HCT116 (cell line): ENCODE measurements around the gene XPNPEP2. TPM values are rescaled to one million over a fixed set of nuclear protein-coding genes. Genes with fewer than 3 reads are reported as not detected.

Experiments used
- ATAC-seq: fragments of 200-7000 bp; cut with Tn5 transposase; 2 replicates; pipeline ENCODE4 v1.9.1; 2020; ENCODE audit warnings: mild to moderate bottlenecking, moderate library complexity
- BruUV-seq: library from RNA; stranded (reverse); fragments of 400-500 nt; replicated peaks from 2 replicates; lab custom pipeline; 2021; lab: Mats Ljungman, UMichigan
- CTCF ChIA-PET: fragments of 300-600 bp; sonication (Branson Sonifier 250); formaldehyde crosslinking; loops from one replicate; lab custom pipeline; 2021; ENCODE audit warnings: antibody characterized with exemption; lab: Charles Lee
- POLR2A ChIA-PET: fragments of 300-600, 350-600 bp; sonication (Branson Sonifier 250); formaldehyde crosslinking; loops from one replicate; lab custom pipeline; 2021; ENCODE audit warnings: antibody characterized with exemption; lab: Charles Lee
- RAD21 ChIA-PET, 2 experiments: fragments of 300-600 bp; sonication (Branson Sonifier 250); formaldehyde crosslinking; loops; one replicate each; lab custom pipeline; 2023; ENCODE audit warnings: low total read pairs in 2 of 2; ENCODE audit not compliant: uncharacterized antibody in 2 of 2, unreplicated experiment in 2 of 2, low non-redundant PET in 1 of 2; lab: Charles Lee
- DNase-seq: peaks from one replicate; pipeline ENCODE4 v3.0.0-alpha.2; 2010; ENCODE audit warnings: low read depth, low spot score
- H2AFZ ChIP-seq: fragments of 200-600 bp; shearing (Covaris generic), sonication (generic); 2 replicates; pipeline ENCODE4 v1.6.1; 2017; ENCODE audit warnings: low read depth, mixed run types, mixed read lengths, antibody characterized with exemption, low read length; ENCODE audit not compliant: poor library complexity, severe bottlenecking
- H3K27ac ChIP-seq: 2 replicates; pipeline ENCODE4 v1.5.1; 2012; ENCODE audit warnings: low read depth, low read length
- H3K27me3 ChIP-seq: fragments of 200-600 bp; sonication (generic); 2 replicates; pipeline ENCODE4 v1.6.1; 2016; ENCODE audit warnings: mixed run types, low read length, mixed read lengths; ENCODE audit not compliant: insufficient read depth
- H3K36me3 ChIP-seq, 2 experiments: fragments of 200-500 bp in 1 of 2; fragments of 200-600 bp in 1 of 2; sonication (Bioruptor generic) in 1 of 2; sonication (generic) in 1 of 2; 2 replicates each; pipeline versions ENCODE4 v1.5.1 to v1.6.1; 2014 to 2016; ENCODE audit warnings: low read length in 2 of 2, inconsistent platforms in 1 of 2, mixed read lengths in 1 of 2, mixed run types in 1 of 2; ENCODE audit not compliant: insufficient read depth in 2 of 2, control insufficient read depth in 1 of 2
- H3K4me1 ChIP-seq, 2 experiments: fragments of 200-600 bp in 1 of 2; sonication (generic) in 1 of 2; 2 replicates each; pipeline versions ENCODE4 v1.5.1 to v1.6.1; 2012 to 2017; ENCODE audit warnings: low read length in 2 of 2, inconsistent platforms in 1 of 2, mild to moderate bottlenecking in 1 of 2, mixed read lengths in 1 of 2, mixed run types in 1 of 2, moderate library complexity in 1 of 2; ENCODE audit not compliant: insufficient read depth in 2 of 2, control insufficient read depth in 1 of 2
- H3K4me2 ChIP-seq: fragments of 200-600 bp; sonication (generic); 2 replicates; pipeline ENCODE4 v1.6.1; 2017; ENCODE audit warnings: mixed run types, low read length, mixed read lengths
- H3K4me3 ChIP-seq, 2 experiments: fragments of 200-600 bp in 1 of 2; sonication (generic) in 1 of 2; replicated peaks in 1 of 2; 2 replicates each; pipeline ENCODE4 v1.5.1; 2011 to 2016; ENCODE audit warnings: low read length in 2 of 2, control low read depth in 1 of 2, low read depth in 1 of 2, mild to moderate bottlenecking in 1 of 2, mixed read lengths in 1 of 2, mixed run types in 1 of 2
- H3K79me2 ChIP-seq: fragments of 200-600 bp; sonication (generic); 2 replicates; pipeline ENCODE4 v1.6.1; 2017; ENCODE audit warnings: mild to moderate bottlenecking, mixed run types, low read length, moderate library complexity, mixed read lengths; ENCODE audit not compliant: insufficient read depth
- H3K9ac ChIP-seq: fragments of 200-600 bp; sonication (generic); 2 replicates; pipeline ENCODE4 v1.6.1; 2016; ENCODE audit warnings: low read length, mixed read lengths
- H3K9me2 ChIP-seq: fragments of 200-600 bp; sonication (generic), shearing (Covaris generic); 2 replicates; pipeline ENCODE4 v1.6.1; 2017; ENCODE audit warnings: mixed run types, mild to moderate bottlenecking, moderate library complexity; ENCODE audit not compliant: insufficient read depth
- H3K9me3 ChIP-seq, 2 experiments: fragments of 200-500 bp in 1 of 2; fragments of 200-600 bp in 1 of 2; sonication (Bioruptor generic) in 1 of 2; sonication (generic) in 1 of 2; 2 replicates each; pipeline ENCODE4 v1.6.1; 2014 to 2017; ENCODE audit warnings: low read length in 2 of 2, mixed read lengths in 2 of 2, inconsistent platforms in 1 of 2, low read depth in 1 of 2, mild to moderate bottlenecking in 1 of 2, mixed run types in 1 of 2, moderate library complexity in 1 of 2; ENCODE audit not compliant: control insufficient read depth in 1 of 2, insufficient read depth in 1 of 2
- H4K20me1 ChIP-seq: fragments of 200-600 bp; sonication (generic), shearing (Covaris generic); 2 replicates; pipeline ENCODE4 v1.6.1; 2017; ENCODE audit warnings: mixed run types, mild to moderate bottlenecking, moderate library complexity; ENCODE audit not compliant: insufficient read depth
- CBX3 ChIP-seq: IDR thresholded peaks from 2 replicates; pipeline ENCODE4 v1.6.1; 2012; ENCODE audit warnings: low read depth
- CTCF ChIP-seq, 3 experiments: fragments of 200-600 bp in 1 of 3; sonication (generic) in 1 of 3; IDR thresholded peaks in 2 of 3; conservative IDR thresholded peaks in 1 of 3; 2 replicates each; pipeline ENCODE4 v1.5.1; 2012 to 2017; ENCODE audit warnings: low read depth in 2 of 3, low read length in 2 of 3, antibody characterized with exemption in 1 of 3, borderline replicate concordance in 1 of 3, control low read depth in 1 of 3, mild to moderate bottlenecking in 1 of 3, mixed read lengths in 1 of 3, mixed run types in 1 of 3, moderate library complexity in 1 of 3; ENCODE audit not compliant: insufficient read depth in 1 of 3
- EGR1 ChIP-seq: IDR thresholded peaks from 2 replicates; pipeline ENCODE4 v1.6.1; 2012; ENCODE audit warnings: low read depth
- ELF1 ChIP-seq: IDR thresholded peaks from 2 replicates; pipeline ENCODE4 v1.6.1; 2012; ENCODE audit warnings: low read depth, borderline replicate concordance
- EZH2 ChIP-seq: fragments of 200-600 bp; sonication (generic); IDR thresholded peaks from 2 replicates; pipeline ENCODE4 v1.6.1; 2017; ENCODE audit warnings: antibody characterized with exemption, mixed run types
- EZH2phosphoT487 ChIP-seq: fragments of 200-600 bp; IDR thresholded peaks from 2 replicates; pipeline ENCODE4 v1.6.1; 2018; ENCODE audit warnings: antibody characterized with exemption, borderline replicate concordance
- FOSL1 ChIP-seq: IDR thresholded peaks from 2 replicates; pipeline ENCODE4 v1.6.1; 2012; ENCODE audit warnings: low read depth
- JUND ChIP-seq: IDR thresholded peaks from 2 replicates; pipeline ENCODE4 v1.6.1; 2012
- MAX ChIP-seq: IDR thresholded peaks from 2 replicates; pipeline ENCODE4 v1.6.1; 2012
- POLR2A ChIP-seq: IDR thresholded peaks from 2 replicates; pipeline ENCODE4 v1.7.0; 2011; ENCODE audit warnings: borderline replicate concordance; ENCODE audit not compliant: insufficient read depth, insufficient read length; ENCODE audit errors: extremely low read depth
- POLR2AphosphoS5 ChIP-seq: IDR thresholded peaks from 2 replicates; pipeline ENCODE4 v1.6.1; 2011; ENCODE audit warnings: mild to moderate bottlenecking, low read depth, low read length, moderate library complexity
- RAD21 ChIP-seq: IDR thresholded peaks from 2 replicates; pipeline ENCODE4 v1.6.1; 2012; ENCODE audit warnings: low read depth, mild to moderate bottlenecking
- SIN3A ChIP-seq: IDR thresholded peaks from 2 replicates; pipeline ENCODE4 v1.6.1; 2012; ENCODE audit warnings: low read depth
- SRF ChIP-seq: IDR thresholded peaks from 2 replicates; pipeline ENCODE4 v1.6.1; 2012; ENCODE audit warnings: low read depth
- TCF7L2 ChIP-seq: IDR thresholded peaks from 2 replicates; pipeline ENCODE4 v1.7.0; 2011; ENCODE audit warnings: borderline replicate concordance, inconsistent platforms; ENCODE audit not compliant: insufficient read depth, insufficient read length; ENCODE audit errors: extremely low read depth
- YY1 ChIP-seq: IDR thresholded peaks from 2 replicates; pipeline ENCODE4 v1.6.1; 2011; ENCODE audit warnings: low read length, low read depth, moderate library complexity, mild to moderate bottlenecking; ENCODE audit not compliant: insufficient replicate concordance; ENCODE audit errors: extremely low read depth
- ZFX ChIP-seq: fragments of 450-650 bp; IDR thresholded peaks from 2 replicates; pipeline ENCODE4 v1.6.1; 2017
- intact Hi-C: fragments of 100-400 bp; cut with micrococcal nuclease; formaldehyde crosslinking; loops from 2 replicates; pipeline ENCODE4 v1.10.0; 2022
- total RNA-seq: library from RNA; stranded (reverse); gene quantifications from one replicate; pipeline ENCODE4 v1.2.1, GENCODE V29; 2021; ENCODE audit not compliant: unreplicated experiment
- TF ChIP-seq, protein P1 (sequence below): IDR thresholded peaks from 2 replicates; pipeline ENCODE4 v1.6.1; 2011; ENCODE audit warnings: mild to moderate bottlenecking, low read length, moderate library complexity; ENCODE audit not compliant: insufficient replicate concordance; ENCODE audit errors: extremely low read depth
- TF ChIP-seq, protein P2 (sequence below): IDR thresholded peaks from 2 replicates; pipeline ENCODE4 v1.6.1; 2012
- TF ChIP-seq, protein P3 (sequence below): IDR thresholded peaks from 2 replicates; pipeline ENCODE4 v1.6.1; 2012; ENCODE audit warnings: low read depth

XPNPEP2 gene
- total RNA-seq, 1 experiment from 2014 or later = not detected

DNA sequence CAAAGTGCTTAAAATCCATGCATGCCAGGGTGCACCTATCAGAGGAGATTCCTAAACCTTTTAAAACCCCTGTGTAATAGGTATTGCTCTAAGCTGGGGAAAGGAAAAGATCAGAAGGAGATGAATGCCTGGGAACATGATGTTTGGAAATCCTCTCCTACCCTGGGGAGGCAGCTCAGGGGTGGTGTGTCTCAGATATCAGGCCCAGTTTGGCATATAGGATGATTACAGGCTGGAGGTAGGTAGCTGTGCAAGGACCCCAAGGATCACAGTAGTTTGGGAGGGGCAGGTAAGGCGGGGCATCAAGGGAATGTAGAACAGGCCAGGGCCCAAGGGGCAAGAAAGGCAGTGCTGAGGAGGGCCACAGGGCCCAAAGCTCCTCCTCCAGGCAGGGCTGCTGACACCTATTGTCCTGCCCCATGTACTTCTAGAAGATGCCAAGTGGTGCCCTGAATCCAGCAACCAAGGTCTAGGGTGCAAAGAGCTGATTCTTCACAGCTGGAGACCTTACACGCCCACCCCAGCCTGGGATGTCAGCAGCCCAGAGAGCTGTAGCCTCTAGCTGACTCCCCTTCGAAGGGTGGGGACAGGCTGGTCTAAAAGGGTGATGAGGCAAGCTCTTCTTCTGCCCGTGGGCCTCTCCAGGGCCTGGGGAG lies 58.6 kb downstream of the XPNPEP2 start:
- Histone ChIP-seq H4K20me1 (no peaks in the 10 kb centered on the region), H3K27ac (no peak overlapping the region), H3K9ac (no peak overlapping the region), H3K4me1 (no peaks in the 10 kb centered on the region), H3K27me3 (no peaks in the 10 kb centered on the region), H3K4me3 (no peak overlapping the region), H3K4me2 (no peak overlapping the region), H3K9me2 (no peaks in the 10 kb centered on the region), H3K9me3 (no peaks in the 10 kb centered on the region), H3K36me3 (no peaks in the 10 kb centered on the region), H2AFZ (no peak overlapping the region), H3K79me2 (no peaks in the 10 kb centered on the region)
- no TSS peak for BruUV-seq
- TF ChIP-seq FOSL1 (no peak), ZFX (no peak), SRF (no peak), CBX3 (no peak), POLR2A (no peak), ELF1 (no peak), JUND (no peak), YY1 (no peak), EZH2phosphoT487 (no peak), POLR2AphosphoS5 (no peak), SIN3A (no peak), MAX (no peak), EGR1 (no peak), EZH2 (no peak), RAD21 (no peak), TCF7L2 (no peak), CTCF (IDR thresholded peaks at IDR 0.05 in 2 of 3, conservative IDR thresholded peaks at IDR 0.05 in 1 of 3; ENCODE audit: borderline replicate concordance in 1 of 3, insufficient read depth in 1 of 3, low read depth in 2 of 3, low read length in 2 of 3) (no peak)
- TF ChIP-seq, protein P1, sequence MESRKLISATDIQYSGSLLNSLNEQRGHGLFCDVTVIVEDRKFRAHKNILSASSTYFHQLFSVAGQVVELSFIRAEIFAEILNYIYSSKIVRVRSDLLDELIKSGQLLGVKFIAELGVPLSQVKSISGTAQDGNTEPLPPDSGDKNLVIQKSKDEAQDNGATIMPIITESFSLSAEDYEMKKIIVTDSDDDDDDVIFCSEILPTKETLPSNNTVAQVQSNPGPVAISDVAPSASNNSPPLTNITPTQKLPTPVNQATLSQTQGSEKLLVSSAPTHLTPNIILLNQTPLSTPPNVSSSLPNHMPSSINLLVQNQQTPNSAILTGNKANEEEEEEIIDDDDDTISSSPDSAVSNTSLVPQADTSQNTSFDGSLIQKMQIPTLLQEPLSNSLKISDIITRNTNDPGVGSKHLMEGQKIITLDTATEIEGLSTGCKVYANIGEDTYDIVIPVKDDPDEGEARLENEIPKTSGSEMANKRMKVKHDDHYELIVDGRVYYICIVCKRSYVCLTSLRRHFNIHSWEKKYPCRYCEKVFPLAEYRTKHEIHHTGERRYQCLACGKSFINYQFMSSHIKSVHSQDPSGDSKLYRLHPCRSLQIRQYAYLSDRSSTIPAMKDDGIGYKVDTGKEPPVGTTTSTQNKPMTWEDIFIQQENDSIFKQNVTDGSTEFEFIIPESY = no peak
- TF ChIP-seq, protein P2, sequence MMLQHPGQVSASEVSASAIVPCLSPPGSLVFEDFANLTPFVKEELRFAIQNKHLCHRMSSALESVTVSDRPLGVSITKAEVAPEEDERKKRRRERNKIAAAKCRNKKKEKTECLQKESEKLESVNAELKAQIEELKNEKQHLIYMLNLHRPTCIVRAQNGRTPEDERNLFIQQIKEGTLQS = no peak
- TF ChIP-seq, protein P3, sequence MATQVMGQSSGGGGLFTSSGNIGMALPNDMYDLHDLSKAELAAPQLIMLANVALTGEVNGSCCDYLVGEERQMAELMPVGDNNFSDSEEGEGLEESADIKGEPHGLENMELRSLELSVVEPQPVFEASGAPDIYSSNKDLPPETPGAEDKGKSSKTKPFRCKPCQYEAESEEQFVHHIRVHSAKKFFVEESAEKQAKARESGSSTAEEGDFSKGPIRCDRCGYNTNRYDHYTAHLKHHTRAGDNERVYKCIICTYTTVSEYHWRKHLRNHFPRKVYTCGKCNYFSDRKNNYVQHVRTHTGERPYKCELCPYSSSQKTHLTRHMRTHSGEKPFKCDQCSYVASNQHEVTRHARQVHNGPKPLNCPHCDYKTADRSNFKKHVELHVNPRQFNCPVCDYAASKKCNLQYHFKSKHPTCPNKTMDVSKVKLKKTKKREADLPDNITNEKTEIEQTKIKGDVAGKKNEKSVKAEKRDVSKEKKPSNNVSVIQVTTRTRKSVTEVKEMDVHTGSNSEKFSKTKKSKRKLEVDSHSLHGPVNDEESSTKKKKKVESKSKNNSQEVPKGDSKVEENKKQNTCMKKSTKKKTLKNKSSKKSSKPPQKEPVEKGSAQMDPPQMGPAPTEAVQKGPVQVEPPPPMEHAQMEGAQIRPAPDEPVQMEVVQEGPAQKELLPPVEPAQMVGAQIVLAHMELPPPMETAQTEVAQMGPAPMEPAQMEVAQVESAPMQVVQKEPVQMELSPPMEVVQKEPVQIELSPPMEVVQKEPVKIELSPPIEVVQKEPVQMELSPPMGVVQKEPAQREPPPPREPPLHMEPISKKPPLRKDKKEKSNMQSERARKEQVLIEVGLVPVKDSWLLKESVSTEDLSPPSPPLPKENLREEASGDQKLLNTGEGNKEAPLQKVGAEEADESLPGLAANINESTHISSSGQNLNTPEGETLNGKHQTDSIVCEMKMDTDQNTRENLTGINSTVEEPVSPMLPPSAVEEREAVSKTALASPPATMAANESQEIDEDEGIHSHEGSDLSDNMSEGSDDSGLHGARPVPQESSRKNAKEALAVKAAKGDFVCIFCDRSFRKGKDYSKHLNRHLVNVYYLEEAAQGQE = no peak
- ChIA-PET CTCF (no interaction called here), RAD21 (no interaction called here), POLR2A (no interaction called here)
- intact Hi-C loops = no loop called here
- DNase-seq (no peak), ATAC-seq (no peak)
